HepG2 (cell line): ENCODE results near the gene RAB40C. TPM values are rescaled to one million over a fixed set of nuclear protein-coding genes. Genes with fewer than 3 reads are reported as not detected.

Experiments
- ATAC-seq: fragments of 200-7000 bp; cut with Tn5 transposase; 3 replicates; pipeline ENCODE4 v1.9.1; 2020; ENCODE audit warnings: mild to moderate bottlenecking, moderate library complexity
- BruUV-seq: library from RNA; stranded (reverse); fragments of 400-500 nt; replicated peaks from 2 replicates; lab custom pipeline; 2021; lab: Mats Ljungman, UMichigan
- CTCF ChIA-PET: fragments of 300-600 bp; formaldehyde crosslinking; extraction: SDS; loops from one replicate; lab custom pipeline; 2021; ENCODE audit warnings: low total read pairs, inconsistent platforms, low intra/inter-chr PET ratio; lab: Yijun Ruan, JAX
- POLR2A ChIA-PET: fragments of 350-600 bp; sonication (Branson Sonifier 250); formaldehyde crosslinking; loops from one replicate; lab custom pipeline; 2020; ENCODE audit warnings: antibody characterized with exemption, inconsistent platforms; lab: Yijun Ruan, JAX
- DNase-seq: peaks from one replicate; pipeline ENCODE4 v3.0.0-alpha.2; 2015; ENCODE audit warnings: low spot score
- FAIRE-seq: peaks from 3 replicates; lab custom pipeline; 2011; peaks lifted over from hg19 to GRCh38; lab: Jason Lieb, UNC
- H2AFZ ChIP-seq: one replicate; pipeline ENCODE4 v1.6.1; 2011; ENCODE audit warnings: low read length, inconsistent platforms
- H3K27ac ChIP-seq: fragments of 300-600 bp; 3 replicates; pipeline ENCODE4 v1.8.0; 2011; ENCODE audit warnings: mixed run types, mild to moderate bottlenecking, mixed read lengths, low read length, inconsistent platforms; ENCODE audit not compliant: insufficient read depth; ENCODE audit errors: extremely low read length
- H3K27me3 ChIP-seq, 2 experiments: fragments of 200-600 bp in 1 of 2; 2 replicates in 1 of 2; 3 replicates in 1 of 2; pipeline versions ENCODE4 v1.6.0 to v1.8.0; 2011; ENCODE audit warnings: low read length in 2 of 2, mild to moderate bottlenecking in 2 of 2, moderate library complexity in 2 of 2, inconsistent platforms in 1 of 2; ENCODE audit not compliant: insufficient read depth in 2 of 2, control insufficient read depth in 1 of 2
- H3K36me3 ChIP-seq, 2 experiments: fragments of 200-600 bp in 1 of 2; replicated peaks in 1 of 2; 2 replicates in 1 of 2; 3 replicates in 1 of 2; pipeline versions ENCODE4 v1.5.1 to v1.8.0; 2011; ENCODE audit warnings: low read length in 2 of 2, inconsistent platforms in 1 of 2; ENCODE audit not compliant: insufficient read depth in 2 of 2, control insufficient read depth in 1 of 2
- H3K4me1 ChIP-seq: 2 replicates; pipeline ENCODE4 v1.5.1; 2012; ENCODE audit warnings: low read length, inconsistent platforms; ENCODE audit not compliant: insufficient read depth
- H3K4me2 ChIP-seq: 2 replicates; pipeline ENCODE4 v1.6.0; 2011; ENCODE audit warnings: low read depth, low read length, inconsistent platforms
- H3K4me3 ChIP-seq, 3 experiments: fragments of 200-600 bp in 1 of 3; sonication (generic), shearing (Covaris generic) in 1 of 3; replicated peaks in 1 of 3; 2 replicates each; pipeline ENCODE4 v1.5.1; 2011 to 2016; ENCODE audit warnings: low read length in 3 of 3, inconsistent platforms in 2 of 3, low read depth in 2 of 3, mild to moderate bottlenecking in 2 of 3, control low read depth in 1 of 3, mixed read lengths in 1 of 3; ENCODE audit not compliant: insufficient read depth in 1 of 3
- H3K79me2 ChIP-seq: one replicate; pipeline ENCODE4 v1.6.1; 2011; ENCODE audit warnings: low read length, inconsistent platforms; ENCODE audit not compliant: insufficient read depth
- H3K9ac ChIP-seq: 2 replicates; pipeline ENCODE4 v1.6.0; 2011; ENCODE audit warnings: mild to moderate bottlenecking, low read depth, low read length, inconsistent platforms; ENCODE audit not compliant: insufficient read depth
- H3K9me3 ChIP-seq: 2 replicates; pipeline ENCODE4 v1.5.1; 2012; ENCODE audit warnings: mild to moderate bottlenecking, low read length
- H4K20me1 ChIP-seq: 2 replicates; pipeline ENCODE4 v1.6.0; 2011; ENCODE audit warnings: inconsistent platforms, mild to moderate bottlenecking, low read length, moderate library complexity; ENCODE audit not compliant: insufficient read depth
- AGO2 ChIP-seq: fragments of 200-400 bp; formaldehyde crosslinking; optimal IDR thresholded peaks from 2 replicates; pipeline ENCODE3; 2017; ENCODE audit warnings: mild to moderate bottlenecking, low read depth, low read length, moderate library complexity
- HNRNPL ChIP-seq: fragments of 200-400 bp; formaldehyde crosslinking; IDR thresholded peaks from 2 replicates; pipeline ENCODE4 v1.6.1; 2017; ENCODE audit warnings: mild to moderate bottlenecking, low read depth, low read length
- NPAS2 ChIP-seq: sonication (generic); formaldehyde crosslinking; IDR thresholded peaks from 2 replicates; pipeline ENCODE4 v1.8.0; 2022; ENCODE audit warnings: mild to moderate bottlenecking, missing genetic modification reagents, borderline replicate concordance
- REL ChIP-seq: sonication (generic); formaldehyde crosslinking; conservative IDR thresholded peaks from 2 replicates; pipeline ENCODE4 v1.8.0; 2022; ENCODE audit warnings: mild to moderate bottlenecking, missing genetic modification reagents, moderate library complexity
- ZNF724P ChIP-seq: sonication (generic); formaldehyde crosslinking; IDR thresholded peaks from 2 replicates; pipeline ENCODE4 v1.8.0; 2022; ENCODE audit warnings: missing genetic modification reagents, borderline replicate concordance
- ZNF891 ChIP-seq: sonication (generic); formaldehyde crosslinking; IDR thresholded peaks from 2 replicates; pipeline ENCODE4 v1.5.0; 2020; ENCODE audit warnings: mild to moderate bottlenecking, missing genetic modification reagents
- WGBS: methylation state at CpG from one replicate; pipeline ENCODE4 v1.1.6; 2017; ENCODE audit warnings: low lambda C conversion rate; 5-methylcytosine and 5-hydroxymethylcytosine counted together
- in situ Hi-C: cut with HindIII; loops from 2 replicates; pipeline ENCODE4 v1.10.0; 2017; ENCODE audit warnings: low pct_unique_long_range_greater_than_20kb; ENCODE audit not compliant: extremely low pct_ligation_motif_present
- intact Hi-C: fragments of 100-400 bp; cut with micrococcal nuclease; formaldehyde crosslinking; loops from one replicate; pipeline ENCODE4 v1.10.0; 2022; ENCODE audit not compliant: unreplicated experiment
- polyA plus RNA-seq, 8 experiments: library from polyadenylated mRNA; depleted of rRNA in 3 of 8; stranded (reverse) in 7 of 8; unstranded in 1 of 8; fragments of >200 nt; fragmentation: Illumina TruSeq in 4 of 8; extraction: Trizol in 4 of 8; gene quantifications; 2 replicates each; pipeline versions ENCODE4 v1.2.1 to v1.2.3, GENCODE V29; 2011 to 2016; ENCODE audit warnings: low read depth in 4 of 8, missing spikeins in 1 of 8, mixed read lengths in 1 of 8; ENCODE audit not compliant: insufficient read depth in 1 of 8
- total RNA-seq, 5 experiments: library from RNA; depleted of rRNA; stranded (reverse); fragments of >200 nt; fragmentation: Illumina TruSeq; extraction: Trizol; gene quantifications; 2 replicates each; pipeline ENCODE4 v1.2.3, GENCODE V29; 2016; ENCODE audit warnings: low read depth in 1 of 5
- TF ChIP-seq, protein P1 (sequence below): sonication (generic); formaldehyde crosslinking; IDR thresholded peaks from 2 replicates; pipeline ENCODE4 v1.8.1; 2022; ENCODE audit warnings: low read depth, mild to moderate bottlenecking, missing genetic modification reagents
- TF ChIP-seq, protein P2 (sequence below): sonication (generic); formaldehyde crosslinking; IDR thresholded peaks from 2 replicates; pipeline ENCODE4 v1.4.0; 2020; ENCODE audit warnings: missing genetic modification reagents
- TF ChIP-seq, protein P3 (sequence below): sonication (generic); formaldehyde crosslinking; IDR thresholded peaks from 2 replicates; pipeline ENCODE4 v1.4.0; 2020; ENCODE audit warnings: missing genetic modification reagents

Gene RAB40C
- total and polyA plus RNA-seq, 2 of the 13 experiments (the other 11 are each of a cell fraction or from before 2014, with no cell fraction given) = 7.7 to 11.5 TPM

DNA sequence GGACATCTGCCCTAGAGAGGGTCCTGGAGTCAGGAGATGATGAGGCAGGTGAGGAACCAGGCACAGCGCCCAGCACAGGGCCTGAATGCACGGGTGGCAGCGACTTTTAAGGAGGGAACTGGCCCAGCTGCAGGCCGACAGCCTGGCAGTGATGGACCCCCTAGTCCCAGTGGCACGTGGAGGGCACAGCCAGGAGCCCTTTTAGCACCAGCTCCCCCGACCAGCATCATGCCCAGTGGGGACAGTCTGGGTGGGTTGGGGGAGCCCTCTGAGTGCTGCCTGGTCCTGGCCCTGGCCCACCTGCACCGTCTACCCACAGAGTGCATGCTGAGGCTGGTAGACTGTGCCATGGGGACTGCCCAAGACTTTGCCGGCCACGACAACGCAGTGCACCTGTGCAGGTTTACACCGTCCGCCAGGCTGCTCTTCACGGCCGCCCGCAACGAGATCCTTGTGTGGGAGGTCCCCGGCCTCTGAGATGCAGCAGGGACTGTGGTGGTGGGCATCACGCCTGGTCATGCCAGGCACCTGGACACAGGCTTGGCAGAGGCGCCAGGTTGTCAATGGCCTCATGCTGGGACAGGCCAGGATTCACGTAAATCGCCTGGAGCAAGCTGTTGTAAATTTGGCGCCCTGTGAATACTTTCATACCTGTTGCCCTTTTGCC, 77.4 kb downstream of the RAB40C start:
- H3K9me3 ChIP-seq = no peaks in the 10 kb centered on the region
- ATAC-seq = no peak
- H3K4me3 ChIP-seq = peak overlapping the region in 1 of 3 experiments; percentile 87; a peak in 1 of 6 replicates
- no peak for FAIRE-seq
- no TSS peak for BruUV-seq
- peaks cover 18% of the 10 kb centered on the region for H3K4me1 ChIP-seq
- no peaks in the 10 kb centered on the region for H3K27me3 ChIP-seq
- POLR2A ChIA-PET = interaction anchor here (0.7 to 2.0 kb wide), 9 partner anchors 9 to 31 kb away, joined by 3 to 8 read pairs (median 5); partner anchors contain the start of genes METTL26, RHBDL1, STUB1 and WDR24
- peak overlapping the region; percentile 92 for H3K4me2 ChIP-seq
- TF ChIP-seq HNRNPL (peak; percentile 51; the same call in 1 of the 2 replicates), NPAS2 (CRISPR knock-in tag) (no peak), AGO2 (peak; percentile 1), REL (CRISPR knock-in tag) (0 out of 2 replicates have a peak, but pooled peaks have one; percentile 1), ZNF891 (no peak), ZNF724P (CRISPR knock-in tag) (peak; percentile 18)
- TF ChIP-seq, protein P1, sequence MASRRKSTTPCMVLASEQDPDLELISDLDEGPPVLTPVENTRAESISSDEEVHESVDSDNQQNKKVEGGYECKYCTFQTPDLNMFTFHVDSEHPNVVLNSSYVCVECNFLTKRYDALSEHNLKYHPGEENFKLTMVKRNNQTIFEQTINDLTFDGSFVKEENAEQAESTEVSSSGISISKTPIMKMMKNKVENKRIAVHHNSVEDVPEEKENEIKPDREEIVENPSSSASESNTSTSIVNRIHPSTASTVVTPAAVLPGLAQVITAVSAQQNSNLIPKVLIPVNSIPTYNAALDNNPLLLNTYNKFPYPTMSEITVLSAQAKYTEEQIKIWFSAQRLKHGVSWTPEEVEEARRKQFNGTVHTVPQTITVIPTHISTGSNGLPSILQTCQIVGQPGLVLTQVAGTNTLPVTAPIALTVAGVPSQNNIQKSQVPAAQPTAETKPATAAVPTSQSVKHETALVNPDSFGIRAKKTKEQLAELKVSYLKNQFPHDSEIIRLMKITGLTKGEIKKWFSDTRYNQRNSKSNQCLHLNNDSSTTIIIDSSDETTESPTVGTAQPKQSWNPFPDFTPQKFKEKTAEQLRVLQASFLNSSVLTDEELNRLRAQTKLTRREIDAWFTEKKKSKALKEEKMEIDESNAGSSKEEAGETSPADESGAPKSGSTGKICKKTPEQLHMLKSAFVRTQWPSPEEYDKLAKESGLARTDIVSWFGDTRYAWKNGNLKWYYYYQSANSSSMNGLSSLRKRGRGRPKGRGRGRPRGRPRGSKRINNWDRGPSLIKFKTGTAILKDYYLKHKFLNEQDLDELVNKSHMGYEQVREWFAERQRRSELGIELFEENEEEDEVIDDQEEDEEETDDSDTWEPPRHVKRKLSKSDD = 0 out of 2 replicates have a peak, but pooled peaks have one; percentile 11
- TF ChIP-seq, protein P2, sequence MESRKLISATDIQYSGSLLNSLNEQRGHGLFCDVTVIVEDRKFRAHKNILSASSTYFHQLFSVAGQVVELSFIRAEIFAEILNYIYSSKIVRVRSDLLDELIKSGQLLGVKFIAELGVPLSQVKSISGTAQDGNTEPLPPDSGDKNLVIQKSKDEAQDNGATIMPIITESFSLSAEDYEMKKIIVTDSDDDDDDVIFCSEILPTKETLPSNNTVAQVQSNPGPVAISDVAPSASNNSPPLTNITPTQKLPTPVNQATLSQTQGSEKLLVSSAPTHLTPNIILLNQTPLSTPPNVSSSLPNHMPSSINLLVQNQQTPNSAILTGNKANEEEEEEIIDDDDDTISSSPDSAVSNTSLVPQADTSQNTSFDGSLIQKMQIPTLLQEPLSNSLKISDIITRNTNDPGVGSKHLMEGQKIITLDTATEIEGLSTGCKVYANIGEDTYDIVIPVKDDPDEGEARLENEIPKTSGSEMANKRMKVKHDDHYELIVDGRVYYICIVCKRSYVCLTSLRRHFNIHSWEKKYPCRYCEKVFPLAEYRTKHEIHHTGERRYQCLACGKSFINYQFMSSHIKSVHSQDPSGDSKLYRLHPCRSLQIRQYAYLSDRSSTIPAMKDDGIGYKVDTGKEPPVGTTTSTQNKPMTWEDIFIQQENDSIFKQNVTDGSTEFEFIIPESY = peak; percentile 11; the same call in 1 of the 2 replicates
- TF ChIP-seq, protein P3, sequence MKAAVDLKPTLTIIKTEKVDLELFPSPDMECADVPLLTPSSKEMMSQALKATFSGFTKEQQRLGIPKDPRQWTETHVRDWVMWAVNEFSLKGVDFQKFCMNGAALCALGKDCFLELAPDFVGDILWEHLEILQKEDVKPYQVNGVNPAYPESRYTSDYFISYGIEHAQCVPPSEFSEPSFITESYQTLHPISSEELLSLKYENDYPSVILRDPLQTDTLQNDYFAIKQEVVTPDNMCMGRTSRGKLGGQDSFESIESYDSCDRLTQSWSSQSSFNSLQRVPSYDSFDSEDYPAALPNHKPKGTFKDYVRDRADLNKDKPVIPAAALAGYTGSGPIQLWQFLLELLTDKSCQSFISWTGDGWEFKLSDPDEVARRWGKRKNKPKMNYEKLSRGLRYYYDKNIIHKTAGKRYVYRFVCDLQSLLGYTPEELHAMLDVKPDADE = 0 out of 2 replicates have a peak, but pooled peaks have one; percentile 8
- TF ChIP-seq, all 625 proteins: peak for 7
- peak overlapping the region; percentile 83 for H2AFZ ChIP-seq
- H4K20me1 ChIP-seq = no peaks in the 10 kb centered on the region
- peaks cover 10 to 27% of the 10 kb centered on the region in 2 experiments; a peak in 4 of 5 replicates for H3K36me3 ChIP-seq
- peak overlapping the region; percentile 58 for H3K27ac ChIP-seq
- H3K79me2 ChIP-seq = peaks cover 17% of the 10 kb centered on the region
- CTCF ChIA-PET = interaction anchor here (1.0 to 1.4 kb wide), 3 partner anchors 8 to 19 kb away, joined by 3 to 4 read pairs (median 4); partner anchors contain the start of gene STUB1
- intact Hi-C loops = no loop called here
- DNase-seq = no peak
- in situ Hi-C loops = no loop called here
- peak overlapping the region; percentile 59 for H3K9ac ChIP-seq
- WGBS = 93% methylated on average over 13 of the region's 22 CpGs
